Thoracic aorta endothelial cell (primary cell): ENCODE measurements around the gene XRN2. TPM values are rescaled to one million over a fixed set of nuclear protein-coding genes. Genes with fewer than 3 reads are reported as not detected.

ENCODE experiments used
- small RNA-seq: library from RNA; depleted of rRNA; stranded (forward); fragments of <200 nt; gene quantifications from one replicate; pipeline ENCODE3, GENCODE V24; 2012
- total RNA-seq: library from RNA; depleted of rRNA; stranded (reverse); fragments of >200 nt; gene quantifications from 2 replicates; pipeline ENCODE4 v1.2.3, GENCODE V29; 2012

Gene XRN2, protein sequence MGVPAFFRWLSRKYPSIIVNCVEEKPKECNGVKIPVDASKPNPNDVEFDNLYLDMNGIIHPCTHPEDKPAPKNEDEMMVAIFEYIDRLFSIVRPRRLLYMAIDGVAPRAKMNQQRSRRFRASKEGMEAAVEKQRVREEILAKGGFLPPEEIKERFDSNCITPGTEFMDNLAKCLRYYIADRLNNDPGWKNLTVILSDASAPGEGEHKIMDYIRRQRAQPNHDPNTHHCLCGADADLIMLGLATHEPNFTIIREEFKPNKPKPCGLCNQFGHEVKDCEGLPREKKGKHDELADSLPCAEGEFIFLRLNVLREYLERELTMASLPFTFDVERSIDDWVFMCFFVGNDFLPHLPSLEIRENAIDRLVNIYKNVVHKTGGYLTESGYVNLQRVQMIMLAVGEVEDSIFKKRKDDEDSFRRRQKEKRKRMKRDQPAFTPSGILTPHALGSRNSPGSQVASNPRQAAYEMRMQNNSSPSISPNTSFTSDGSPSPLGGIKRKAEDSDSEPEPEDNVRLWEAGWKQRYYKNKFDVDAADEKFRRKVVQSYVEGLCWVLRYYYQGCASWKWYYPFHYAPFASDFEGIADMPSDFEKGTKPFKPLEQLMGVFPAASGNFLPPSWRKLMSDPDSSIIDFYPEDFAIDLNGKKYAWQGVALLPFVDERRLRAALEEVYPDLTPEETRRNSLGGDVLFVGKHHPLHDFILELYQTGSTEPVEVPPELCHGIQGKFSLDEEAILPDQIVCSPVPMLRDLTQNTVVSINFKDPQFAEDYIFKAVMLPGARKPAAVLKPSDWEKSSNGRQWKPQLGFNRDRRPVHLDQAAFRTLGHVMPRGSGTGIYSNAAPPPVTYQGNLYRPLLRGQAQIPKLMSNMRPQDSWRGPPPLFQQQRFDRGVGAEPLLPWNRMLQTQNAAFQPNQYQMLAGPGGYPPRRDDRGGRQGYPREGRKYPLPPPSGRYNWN
- 126 and 135 TPM in 2 replicates for total RNA-seq

DNA sequence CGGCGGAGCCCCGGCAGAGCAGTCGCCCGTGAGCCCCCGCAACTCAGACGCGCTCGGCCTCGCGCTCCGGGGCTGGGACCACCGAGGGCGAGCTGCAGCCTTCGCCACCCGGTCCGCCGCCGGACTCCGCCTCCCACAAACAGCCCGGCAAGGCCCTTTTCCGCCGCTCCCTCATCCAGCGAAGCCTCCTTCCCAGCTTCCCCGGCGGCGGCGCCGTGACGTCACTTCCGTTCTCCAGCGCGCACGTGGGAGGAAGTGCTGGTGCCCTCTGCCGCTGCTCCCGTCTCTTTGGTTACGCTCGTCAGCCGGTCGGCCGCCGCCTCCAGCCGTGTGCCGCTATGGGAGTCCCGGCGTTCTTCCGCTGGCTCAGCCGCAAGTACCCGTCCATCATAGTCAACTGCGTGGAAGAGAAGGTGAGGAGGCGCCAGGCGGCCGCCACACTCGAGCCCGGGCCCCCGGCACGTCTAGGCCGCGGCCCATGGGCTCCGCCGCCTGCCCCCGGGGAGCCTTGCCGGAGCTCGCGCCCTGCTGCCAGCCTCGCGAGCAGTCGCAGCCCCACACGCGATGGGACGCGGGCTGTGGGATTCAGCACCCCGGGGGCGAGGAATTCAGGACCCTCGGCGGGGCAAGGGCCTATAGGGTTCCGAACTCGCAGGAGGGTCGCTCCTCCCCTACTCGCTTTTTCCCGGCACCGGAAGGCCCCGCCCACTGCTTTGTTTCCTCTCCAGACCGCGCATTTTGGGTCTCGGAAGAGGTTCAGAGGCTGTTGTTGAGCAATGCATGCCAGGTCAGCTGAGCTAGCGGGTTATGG is at the start of gene XRN2:
XRN2 (plus strand) TSS at position 271 of the 811 bp plus-strand sequence; CDS start at position 339, 68 bp downstream.

DNA sequence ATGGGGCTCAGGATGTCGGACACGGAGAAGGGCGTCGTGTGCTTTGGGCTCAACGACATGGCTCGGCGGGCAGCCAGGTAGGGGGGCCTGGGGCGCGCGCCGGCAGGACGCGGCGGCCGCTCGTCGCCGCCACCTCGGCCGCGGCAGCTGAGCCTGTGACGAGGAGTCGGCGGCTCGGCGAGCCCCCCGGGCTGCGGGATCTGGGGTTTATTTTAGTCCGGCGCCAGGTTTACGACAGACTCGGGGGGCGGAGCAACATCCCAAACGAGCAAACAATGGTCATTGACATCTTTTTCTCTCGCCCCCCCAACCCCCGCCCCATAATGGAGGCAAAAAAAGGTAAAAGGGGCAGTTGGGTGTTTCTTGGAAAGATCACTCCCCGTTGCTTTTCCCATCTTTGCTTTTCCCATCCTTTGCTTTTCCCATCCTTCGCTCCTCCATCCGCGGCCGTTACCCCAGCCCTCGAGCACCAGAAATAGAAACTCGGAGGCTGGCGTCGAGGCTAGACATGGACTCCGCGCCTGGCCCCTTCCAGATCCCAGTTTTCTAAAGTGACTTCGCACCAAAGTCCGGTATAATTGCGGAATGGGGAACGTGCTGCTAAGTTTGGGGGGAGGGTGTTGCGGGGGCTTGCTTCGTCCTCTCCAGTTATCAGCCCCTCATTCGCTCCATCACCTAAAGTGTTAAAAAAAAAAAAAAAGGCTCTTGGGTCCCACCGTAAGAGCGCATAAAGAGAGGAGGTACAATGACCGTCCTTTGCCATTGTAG is 94.4 kb downstream of the XRN2 start, which contains the start of gene NKX2-4:
NKX2-4 (minus strand) TSS at position 186 of the 768 bp plus-strand sequence; CDS start at position 59, 127 bp downstream.

Small RNA genes lying within 50 kb of the gene (small RNA-seq; reads per million reads assigned to genes)
- gene RN7SKP140, result not detected

Other genes starting within 250 kb of the XRN2 start
- gene LINC00237, start 197.0 kb upstream of the XRN2 start, total RNA-seq, result not detected in 2 replicates
- gene KIZ, start 177.2 kb upstream of the XRN2 start, total RNA-seq, result 7.5 and 7.6 TPM in 2 replicates
- not detected in 2 replicates for gene NKX2-4, start 94.2 kb downstream of the XRN2 start, total RNA-seq
- gene NKX2-2, start 210.7 kb downstream of the XRN2 start, total RNA-seq, result not detected in 2 replicates